GM23248 (cell line): ENCODE results near the gene VWA7.

Source experiments
- EZH2 ChIP-seq: fragments of 200-600 bp; sonication (generic); IDR thresholded peaks from 2 replicates; pipeline ENCODE4 v1.6.1; 2018; ENCODE audit warnings: antibody characterized with exemption, mild to moderate bottlenecking; ENCODE audit not compliant: insufficient read depth, poor library complexity, severe bottlenecking
- EZH2phosphoT487 ChIP-seq: fragments of 200-600 bp; sonication (generic); IDR thresholded peaks from 2 replicates; pipeline ENCODE4 v1.6.1; 2018; ENCODE audit warnings: antibody characterized with exemption, moderate library complexity, mild to moderate bottlenecking, low read depth; ENCODE audit not compliant: insufficient read depth

DNA sequence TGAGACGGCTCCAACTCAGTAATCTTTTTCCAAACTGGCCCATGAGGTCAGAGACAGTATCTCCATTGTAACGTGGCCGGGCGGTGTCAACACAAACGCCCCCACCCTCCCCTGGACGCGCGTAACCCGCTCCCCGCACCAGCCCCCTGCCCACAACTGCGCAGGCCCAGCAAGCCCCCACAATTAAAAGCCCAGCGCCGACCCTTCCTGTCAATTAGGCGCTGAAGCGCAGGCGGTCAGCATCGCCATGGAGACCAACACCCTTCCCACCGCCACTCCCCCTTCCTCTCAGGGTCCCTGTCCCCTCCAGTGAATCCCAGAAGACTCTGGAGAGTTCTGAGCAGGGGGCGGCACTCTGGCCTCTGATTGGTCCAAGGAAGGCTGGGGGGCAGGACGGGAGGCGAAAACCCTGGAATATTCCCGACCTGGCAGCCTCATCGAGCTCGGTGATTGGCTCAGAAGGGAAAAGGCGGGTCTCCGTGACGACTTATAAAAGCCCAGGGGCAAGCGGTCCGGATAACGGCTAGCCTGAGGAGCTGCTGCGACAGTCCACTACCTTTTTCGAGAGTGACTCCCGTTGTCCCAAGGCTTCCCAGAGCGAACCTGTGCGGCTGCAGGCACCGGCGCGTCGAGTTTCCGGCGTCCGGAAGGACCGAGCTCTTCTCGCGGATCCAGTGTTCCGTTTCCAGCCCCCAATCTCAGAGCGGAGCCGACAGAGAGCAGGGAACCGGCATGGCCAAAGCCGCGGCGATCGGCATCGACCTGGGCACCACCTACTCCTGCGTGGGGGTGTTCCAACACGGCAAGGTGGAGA, 38.1 kb upstream of the VWA7 start, which contains the start of the genes HSPA1A and HSPA1L:
- TF ChIP-seq EZH2phosphoT487 (no peak), EZH2 (no peak)
